Panc1 (cell line): ENCODE results near the gene ANKLE2. TPM values are rescaled to one million over a fixed set of nuclear protein-coding genes. Genes with fewer than 3 reads are reported as not detected.

Experiments
- ATAC-seq: fragments of 200-7000 bp; cut with Tn5 transposase; 2 replicates; pipeline ENCODE4 v1.9.1; 2020; ENCODE audit warnings: mild to moderate bottlenecking, moderate library complexity
- BruUV-seq: library from RNA; stranded (reverse); fragments of 400-500 nt; replicated peaks from 2 replicates; lab custom pipeline; 2021; lab: Mats Ljungman, UMichigan
- CTCF ChIA-PET: fragments of 300-600 bp; sonication (Branson Sonifier 250); formaldehyde crosslinking; loops from one replicate; lab custom pipeline; 2022; ENCODE audit warnings: antibody characterized with exemption; lab: Charles Lee
- POLR2A ChIA-PET: fragments of 300-600 bp; sonication (Branson Sonifier 250); formaldehyde crosslinking; loops from one replicate; lab custom pipeline; 2022; ENCODE audit warnings: antibody characterized with exemption; lab: Charles Lee
- DNase-seq: peaks from one replicate; pipeline ENCODE4 v3.0.0-alpha.2; 2010; ENCODE audit warnings: low read depth, low spot score
- H3K27ac ChIP-seq: 2 replicates; pipeline ENCODE4 v1.5.1; 2011; ENCODE audit warnings: mild to moderate bottlenecking, low read length, inconsistent platforms
- H3K27me3 ChIP-seq: fragments of 200-500 bp; sonication (Bioruptor generic); 2 replicates; pipeline ENCODE4 v1.6.0; 2014; ENCODE audit warnings: low read length, inconsistent platforms; ENCODE audit not compliant: control insufficient read depth, insufficient read depth
- H3K36me3 ChIP-seq: fragments of 200-500 bp; sonication (Bioruptor generic); 2 replicates; pipeline ENCODE4 v1.5.1; 2014; ENCODE audit warnings: inconsistent platforms, mild to moderate bottlenecking, low read length, moderate library complexity; ENCODE audit not compliant: control insufficient read depth, insufficient read depth
- H3K4me1 ChIP-seq: 2 replicates; pipeline ENCODE4 v1.5.1; 2011; ENCODE audit warnings: inconsistent platforms, mild to moderate bottlenecking, low read length, moderate library complexity; ENCODE audit not compliant: control insufficient read depth, insufficient read depth
- H3K4me3 ChIP-seq, 2 experiments: 2 replicates each; pipeline ENCODE4 v1.5.1; 2011 to 2012; ENCODE audit warnings: low read depth in 2 of 2, low read length in 2 of 2, mild to moderate bottlenecking in 2 of 2, inconsistent platforms in 1 of 2, moderate library complexity in 1 of 2
- H3K9me3 ChIP-seq: fragments of 200-500 bp; sonication (Bioruptor generic); 2 replicates; pipeline ENCODE4 v1.5.1; 2014; ENCODE audit warnings: low read depth, mild to moderate bottlenecking, inconsistent platforms, low read length, moderate library complexity; ENCODE audit not compliant: control insufficient read depth, insufficient read depth
- POLR2AphosphoS5 ChIP-seq: IDR thresholded peaks from 2 replicates; pipeline ENCODE4 v1.6.1; 2012; ENCODE audit warnings: mild to moderate bottlenecking, low read depth, low read length, moderate library complexity
- SIN3A ChIP-seq: IDR thresholded peaks from 2 replicates; pipeline ENCODE4 v1.6.1; 2012; ENCODE audit warnings: low read depth, mild to moderate bottlenecking, low read length, moderate library complexity, borderline replicate concordance; ENCODE audit not compliant: insufficient read depth
- TCF7L2 ChIP-seq: IDR thresholded peaks from 2 replicates; pipeline ENCODE4 v1.6.1; 2011; ENCODE audit warnings: mild to moderate bottlenecking, low read depth, low read length, inconsistent platforms
- in situ Hi-C: cut with HindIII; loops from 2 replicates; pipeline ENCODE4 v1.10.0; 2016; ENCODE audit warnings: low sequenced_read_pairs, low pct_unique_long_range_greater_than_20kb
- intact Hi-C: fragments of 100-400 bp; cut with micrococcal nuclease; formaldehyde crosslinking; loops from one replicate; pipeline ENCODE4 v1.10.0; 2022; ENCODE audit not compliant: unreplicated experiment
- total RNA-seq: library from RNA; stranded (reverse); gene quantifications from one replicate; pipeline ENCODE4 v1.2.1, GENCODE V29; 2021; ENCODE audit not compliant: unreplicated experiment
- TF ChIP-seq, protein P1 (sequence below), 2 experiments: IDR thresholded peaks; 2 replicates each; pipeline ENCODE4 v1.6.1; 2011 to 2012; ENCODE audit warnings: low read depth in 2 of 2, control low read depth in 1 of 2, low read length in 1 of 2, mild to moderate bottlenecking in 1 of 2, moderate library complexity in 1 of 2; ENCODE audit not compliant: insufficient read depth in 1 of 2
- TF ChIP-seq, protein P2 (sequence below): fragments of 450-650 bp; IDR thresholded peaks from 2 replicates; pipeline ENCODE4 v1.5.1; 2017; ENCODE audit warnings: mild to moderate bottlenecking

The ANKLE2 gene
- total RNA-seq, 1 experiment from 2014 or later = 88.7 TPM

DNA sequence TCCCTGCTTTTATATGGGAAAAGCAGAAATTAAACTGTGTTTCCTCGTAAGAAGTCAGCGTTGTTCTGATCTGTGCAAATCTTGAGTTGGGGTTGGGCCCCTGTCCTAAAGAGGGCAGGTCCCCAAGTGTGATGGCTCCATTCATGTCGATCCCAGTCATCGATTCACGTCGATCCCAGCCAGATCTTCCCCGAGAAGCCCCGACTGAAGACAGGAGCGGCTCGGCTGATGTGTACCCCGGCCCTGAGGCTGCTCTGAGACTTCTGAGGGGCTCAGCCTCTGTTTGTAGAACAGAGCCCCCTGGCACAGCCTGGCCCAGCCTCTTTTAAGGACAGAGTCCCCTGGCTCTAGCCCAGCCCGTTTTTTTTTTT is 41.7 kb downstream of the ANKLE2 start:
- DNase-seq (no peak), ATAC-seq (no peak)
- H3K4me1 ChIP-seq = peaks cover 8% of the 10 kb centered on the region
- BruUV-seq = no TSS peak
- H3K9me3 ChIP-seq = no peaks in the 10 kb centered on the region
- in situ Hi-C loops (no loop called here), intact Hi-C loops (no loop called here)
- POLR2A ChIA-PET = interaction anchor here (0.7 kb wide), 1 partner anchor 293 kb away, joined by 11 read pairs; no protein-coding TSS in a partner anchor
- H3K27me3 ChIP-seq = no peaks in the 10 kb centered on the region
- no peak overlapping the region for H3K27ac ChIP-seq
- CTCF ChIA-PET = no interaction called here
- no peak overlapping the region for H3K4me3 ChIP-seq
- TF ChIP-seq, protein P1, sequence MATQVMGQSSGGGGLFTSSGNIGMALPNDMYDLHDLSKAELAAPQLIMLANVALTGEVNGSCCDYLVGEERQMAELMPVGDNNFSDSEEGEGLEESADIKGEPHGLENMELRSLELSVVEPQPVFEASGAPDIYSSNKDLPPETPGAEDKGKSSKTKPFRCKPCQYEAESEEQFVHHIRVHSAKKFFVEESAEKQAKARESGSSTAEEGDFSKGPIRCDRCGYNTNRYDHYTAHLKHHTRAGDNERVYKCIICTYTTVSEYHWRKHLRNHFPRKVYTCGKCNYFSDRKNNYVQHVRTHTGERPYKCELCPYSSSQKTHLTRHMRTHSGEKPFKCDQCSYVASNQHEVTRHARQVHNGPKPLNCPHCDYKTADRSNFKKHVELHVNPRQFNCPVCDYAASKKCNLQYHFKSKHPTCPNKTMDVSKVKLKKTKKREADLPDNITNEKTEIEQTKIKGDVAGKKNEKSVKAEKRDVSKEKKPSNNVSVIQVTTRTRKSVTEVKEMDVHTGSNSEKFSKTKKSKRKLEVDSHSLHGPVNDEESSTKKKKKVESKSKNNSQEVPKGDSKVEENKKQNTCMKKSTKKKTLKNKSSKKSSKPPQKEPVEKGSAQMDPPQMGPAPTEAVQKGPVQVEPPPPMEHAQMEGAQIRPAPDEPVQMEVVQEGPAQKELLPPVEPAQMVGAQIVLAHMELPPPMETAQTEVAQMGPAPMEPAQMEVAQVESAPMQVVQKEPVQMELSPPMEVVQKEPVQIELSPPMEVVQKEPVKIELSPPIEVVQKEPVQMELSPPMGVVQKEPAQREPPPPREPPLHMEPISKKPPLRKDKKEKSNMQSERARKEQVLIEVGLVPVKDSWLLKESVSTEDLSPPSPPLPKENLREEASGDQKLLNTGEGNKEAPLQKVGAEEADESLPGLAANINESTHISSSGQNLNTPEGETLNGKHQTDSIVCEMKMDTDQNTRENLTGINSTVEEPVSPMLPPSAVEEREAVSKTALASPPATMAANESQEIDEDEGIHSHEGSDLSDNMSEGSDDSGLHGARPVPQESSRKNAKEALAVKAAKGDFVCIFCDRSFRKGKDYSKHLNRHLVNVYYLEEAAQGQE (IDR thresholded peaks at IDR 0.05; ENCODE audit: insufficient read depth in 1 of 2, low read depth in 2 of 2, low read length in 1 of 2) = no peak
- TF ChIP-seq, protein P2, sequence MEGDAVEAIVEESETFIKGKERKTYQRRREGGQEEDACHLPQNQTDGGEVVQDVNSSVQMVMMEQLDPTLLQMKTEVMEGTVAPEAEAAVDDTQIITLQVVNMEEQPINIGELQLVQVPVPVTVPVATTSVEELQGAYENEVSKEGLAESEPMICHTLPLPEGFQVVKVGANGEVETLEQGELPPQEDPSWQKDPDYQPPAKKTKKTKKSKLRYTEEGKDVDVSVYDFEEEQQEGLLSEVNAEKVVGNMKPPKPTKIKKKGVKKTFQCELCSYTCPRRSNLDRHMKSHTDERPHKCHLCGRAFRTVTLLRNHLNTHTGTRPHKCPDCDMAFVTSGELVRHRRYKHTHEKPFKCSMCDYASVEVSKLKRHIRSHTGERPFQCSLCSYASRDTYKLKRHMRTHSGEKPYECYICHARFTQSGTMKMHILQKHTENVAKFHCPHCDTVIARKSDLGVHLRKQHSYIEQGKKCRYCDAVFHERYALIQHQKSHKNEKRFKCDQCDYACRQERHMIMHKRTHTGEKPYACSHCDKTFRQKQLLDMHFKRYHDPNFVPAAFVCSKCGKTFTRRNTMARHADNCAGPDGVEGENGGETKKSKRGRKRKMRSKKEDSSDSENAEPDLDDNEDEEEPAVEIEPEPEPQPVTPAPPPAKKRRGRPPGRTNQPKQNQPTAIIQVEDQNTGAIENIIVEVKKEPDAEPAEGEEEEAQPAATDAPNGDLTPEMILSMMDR = no peak
- TF ChIP-seq TCF7L2 (no peak), POLR2AphosphoS5 (no peak), SIN3A (no peak)
- H3K36me3 ChIP-seq = peaks cover 7% of the 10 kb centered on the region

GRCh38 chr12:132719141-132719953 is 42.3 kb downstream of the ANKLE2 start:
- H3K4me3 ChIP-seq = no peak overlapping the region
- ATAC-seq = peak; percentile 15; the same call in 1 of the 2 replicates
- no TSS peak for BruUV-seq
- ChIA-PET CTCF (no interaction called here), POLR2A (no interaction called here)
- in situ Hi-C loops = no loop called here
- DNase-seq = no peak
- peak overlapping the region; percentile 51; the same call in 1 of the 2 replicates for H3K27ac ChIP-seq
- H3K4me1 ChIP-seq = peaks cover 8% of the 10 kb centered on the region
- H3K9me3 ChIP-seq = no peaks in the 10 kb centered on the region
- TF ChIP-seq SIN3A (no peak), TCF7L2 (no peak), POLR2AphosphoS5 (no peak)
- TF ChIP-seq, protein P2 = no peak
- TF ChIP-seq, protein P1 (IDR thresholded peaks at IDR 0.05; ENCODE audit: insufficient read depth in 1 of 2, low read depth in 2 of 2, low read length in 1 of 2) = no peak
- H3K36me3 ChIP-seq = peaks cover 5% of the 10 kb centered on the region
- intact Hi-C loops = no loop called here
- H3K27me3 ChIP-seq = no peaks in the 10 kb centered on the region
